Measurements from ENCODE around the gene CARD11. TPM values are rescaled to one million over a fixed set of nuclear protein-coding genes. Genes with fewer than 3 reads are reported as not detected.

Gene CARD11
- total RNA-seq, 5 donors from 2014 or later (not counting 1 experiment from before 2014, with no cell fraction given), result 105 to 142 (median 132) TPM

DNA sequence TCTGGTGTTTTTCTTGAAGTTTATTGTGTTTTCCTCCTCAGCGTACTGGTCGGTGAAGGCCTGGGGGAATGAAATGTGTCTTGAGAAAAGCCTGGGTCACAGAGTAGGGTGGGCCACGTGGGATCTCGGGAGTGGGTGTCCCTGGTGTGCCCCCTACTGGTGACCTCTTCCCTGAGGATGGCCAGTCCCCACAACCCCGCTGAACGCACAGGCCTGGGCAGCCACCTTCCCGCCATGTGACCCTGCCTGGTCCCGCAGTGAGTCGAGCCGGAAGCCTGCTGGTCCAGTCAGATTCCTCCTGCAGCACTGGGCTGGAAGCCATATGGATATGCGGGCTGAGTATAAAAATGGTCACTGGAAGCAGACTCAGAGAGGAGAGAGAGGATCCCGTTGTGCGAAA is 146.6 kb downstream of the CARD11 start:
- 97% methylated on average over 12 of the region's 13 CpGs for WGBS (ENCODE audit: insufficient coverage)
- no peaks in the 10 kb centered on the region for H3K9me3 ChIP-seq
- peaks cover 2 to 39% of the 10 kb centered on the region in 2 experiments for H3K4me1 ChIP-seq (ENCODE audit: control insufficient read depth in 1 of 2, extremely low read depth in 1 of 2, insufficient read depth in 2 of 2, low read length in 2 of 2)
- no peaks in the 10 kb centered on the region for H3K27me3 ChIP-seq (replicated peaks in 1 of 2; ENCODE audit: control insufficient read depth in 2 of 2, extremely low read depth in 1 of 2, insufficient read depth in 2 of 2, low read length in 1 of 2)
- no peak overlapping the region for H3K27ac ChIP-seq (ENCODE audit: low read length)
- H3K36me3 Mint-ChIP-seq, result peaks cover 4% of the 10 kb centered on the region
- ATAC-seq (replicated peaks in 1 of 4), result no peak
- peaks cover 23 to 35% (median 26%) of the 10 kb centered on the region in 3 donors for H3K4me1 Mint-ChIP-seq
- H3K4me3 Mint-ChIP-seq, result no peak overlapping the region
- H3K4me3 ChIP-seq (ENCODE audit: control insufficient read depth in 1 of 2, extremely low read depth in 1 of 2, low read length in 1 of 2), result no peak overlapping the region
- H3K9me3 Mint-ChIP-seq, result peaks cover 0 to 4% (median 0%) of the 10 kb centered on the region in 3 donors
- no peaks in the 10 kb centered on the region for H3K27me3 Mint-ChIP-seq
- H3K27ac Mint-ChIP-seq, result peak overlapping the region in 1 of 2 donors; percentile 11
- no peak for DNase-seq
- ChIA-PET POLR2A (no interaction called here), CTCF (no interaction called here)
- peaks cover 3 to 5% of the 10 kb centered on the region in 2 donors for H3K36me3 ChIP-seq (ENCODE audit: control insufficient read depth in 2 of 2, extremely low read depth in 1 of 2, insufficient read depth in 1 of 2, low read length in 1 of 2)

DNA sequence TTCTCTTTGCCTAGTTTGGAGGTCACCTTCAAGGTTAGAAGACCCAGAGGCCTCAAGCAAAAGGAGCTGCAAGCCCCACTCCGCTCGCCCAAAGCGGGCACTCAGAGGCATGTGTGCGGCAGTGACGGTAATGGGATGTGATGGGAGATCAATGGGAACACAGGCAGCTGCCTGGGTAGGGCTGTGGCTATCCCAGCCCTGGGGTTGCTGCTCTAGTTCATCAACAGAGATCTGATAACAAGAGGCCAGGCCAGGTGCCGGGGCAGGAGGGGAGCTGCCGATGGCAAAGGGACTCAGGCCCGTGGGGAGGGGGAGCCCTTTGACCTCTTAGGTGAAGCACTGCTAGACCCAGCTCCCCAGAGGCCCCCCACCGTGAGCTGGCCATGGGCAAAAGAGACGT is 147.5 kb downstream of the CARD11 start:
- WGBS (ENCODE audit: insufficient coverage), result 98% methylated on average over 7 of the region's 10 CpGs
- H3K27me3 Mint-ChIP-seq, result no peaks in the 10 kb centered on the region
- peaks cover under 1% of the 10 kb centered on the region for H3K36me3 Mint-ChIP-seq
- DNase-seq (no peak), ATAC-seq (replicated peaks in 1 of 4) (no peak)
- Histone ChIP-seq H3K9me3 (no peaks in the 10 kb centered on the region), H3K27ac (ENCODE audit: low read length) (no peak overlapping the region), H3K36me3 (ENCODE audit: control insufficient read depth in 2 of 2, extremely low read depth in 1 of 2, insufficient read depth in 1 of 2, low read length in 1 of 2) (no peaks in the 10 kb centered on the region), H3K4me3 (ENCODE audit: control insufficient read depth in 1 of 2, extremely low read depth in 1 of 2, low read length in 1 of 2) (no peak overlapping the region), H3K27me3 (replicated peaks in 1 of 2; ENCODE audit: control insufficient read depth in 2 of 2, extremely low read depth in 1 of 2, insufficient read depth in 2 of 2, low read length in 1 of 2) (no peaks in the 10 kb centered on the region), H3K4me1 (ENCODE audit: control insufficient read depth in 1 of 2, extremely low read depth in 1 of 2, insufficient read depth in 2 of 2, low read length in 2 of 2) (peaks cover 2 to 31% of the 10 kb centered on the region in 2 experiments)
- peak overlapping the region in 1 of 3 donors; percentile 64 for H3K4me3 Mint-ChIP-seq
- H3K4me1 Mint-ChIP-seq, result peaks cover 23 to 28% (median 26%) of the 10 kb centered on the region in 3 donors
- CTCF ChIA-PET, result no interaction called here
- POLR2A ChIA-PET, result no interaction called here
- peaks cover 0 to 4% (median 0%) of the 10 kb centered on the region in 3 donors for H3K9me3 Mint-ChIP-seq
- H3K27ac Mint-ChIP-seq, result no peak overlapping the region

DNA sequence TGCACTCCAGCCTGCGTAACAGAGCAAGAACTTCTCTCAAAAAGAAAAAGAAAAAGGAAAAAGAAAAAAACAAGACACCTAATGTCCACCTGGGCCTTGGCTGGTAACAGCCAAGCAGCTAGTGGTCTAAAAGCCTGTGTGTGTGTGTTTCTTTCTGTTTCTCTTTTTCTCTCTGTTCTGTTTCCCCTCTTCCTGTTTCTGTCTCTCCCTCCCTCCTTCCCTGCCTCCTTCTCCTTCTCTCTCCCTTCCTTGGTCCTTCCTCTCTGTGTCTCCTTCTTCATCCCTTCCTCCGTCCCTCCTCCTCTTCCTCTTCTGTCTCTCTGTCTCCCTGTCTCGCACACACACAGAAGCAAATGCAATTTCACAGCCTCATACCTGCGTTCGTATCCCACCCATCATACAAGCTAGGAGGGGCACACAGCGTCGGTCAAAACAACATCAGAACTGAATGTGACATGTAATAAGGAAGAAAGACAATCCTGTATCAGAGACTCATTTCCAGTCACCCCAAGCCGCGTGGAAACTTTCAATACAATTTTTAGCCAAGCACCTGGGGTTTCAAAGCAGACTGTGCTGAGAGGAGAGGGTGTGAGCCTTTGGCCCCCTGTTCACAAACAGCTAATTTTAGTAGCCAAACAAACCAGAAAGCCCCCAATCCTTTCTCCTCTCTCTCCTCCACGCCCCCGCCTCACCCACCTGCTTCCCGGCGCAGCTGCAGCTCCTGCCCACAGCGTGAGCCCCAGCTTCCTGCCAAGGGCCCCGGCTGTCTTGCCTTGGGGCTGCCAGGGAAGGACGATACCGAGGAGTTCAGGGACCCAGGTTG is 149.3 kb downstream of the CARD11 start:
- peak overlapping the region; percentile 68 to 90 (median 86) for H3K4me3 Mint-ChIP-seq
- peaks cover 23 to 28% (median 26%) of the 10 kb centered on the region in 3 donors for H3K4me1 Mint-ChIP-seq
- peaks cover 0 to 4% (median 0%) of the 10 kb centered on the region in 3 donors for H3K9me3 Mint-ChIP-seq
- H3K27ac Mint-ChIP-seq, result peak overlapping the region; percentile 64 to 67
- 2% methylated on average over 8 of the region's 17 CpGs for WGBS (ENCODE audit: insufficient coverage)
- CTCF ChIA-PET, result interaction anchor here in 1 of 2 donors (0.7 to 1.2 kb wide), 2 partner anchors 175 to 261 kb away, joined by 3 read pairs; no protein-coding TSS in a partner anchor
- Histone ChIP-seq H3K9me3 (no peaks in the 10 kb centered on the region), H3K27me3 (replicated peaks in 1 of 2; ENCODE audit: control insufficient read depth in 2 of 2, extremely low read depth in 1 of 2, insufficient read depth in 2 of 2, low read length in 1 of 2) (peaks cover 0 to 3% of the 10 kb centered on the region in 2 experiments), H3K4me3 (ENCODE audit: control insufficient read depth in 1 of 2, extremely low read depth in 1 of 2, low read length in 1 of 2) (peak overlapping the region; percentile 44 to 50), H3K36me3 (ENCODE audit: control insufficient read depth in 2 of 2, extremely low read depth in 1 of 2, insufficient read depth in 1 of 2, low read length in 1 of 2) (no peaks in the 10 kb centered on the region), H3K27ac (ENCODE audit: low read length) (no peak overlapping the region), H3K4me1 (ENCODE audit: control insufficient read depth in 1 of 2, extremely low read depth in 1 of 2, insufficient read depth in 2 of 2, low read length in 2 of 2) (peaks cover 2 to 31% of the 10 kb centered on the region in 2 experiments)
- ATAC-seq (replicated peaks in 1 of 4) (peak; percentile 81 to 82 (median 81)), DNase-seq (peak in 34 of 35 experiments; percentile 18 to 60 (median 41))
- no peaks in the 10 kb centered on the region for H3K36me3 Mint-ChIP-seq
- no peaks in the 10 kb centered on the region for H3K27me3 Mint-ChIP-seq
- POLR2A ChIA-PET, result no interaction called here

- H3K4me3 ChIP-seq (ENCODE audit: control insufficient read depth in 1 of 2, extremely low read depth in 1 of 2, low read length in 1 of 2), result no peak overlapping the region
- CTCF ChIA-PET, result interaction anchor here in 1 of 2 donors (0.7 to 1.2 kb wide), 2 partner anchors 176 to 262 kb away, joined by 3 read pairs; no protein-coding TSS in a partner anchor
- no peak for DNase-seq
Observed at GRCh38 chr7:2893411-2893861, 150.2 kb downstream of the CARD11 start.

DNA sequence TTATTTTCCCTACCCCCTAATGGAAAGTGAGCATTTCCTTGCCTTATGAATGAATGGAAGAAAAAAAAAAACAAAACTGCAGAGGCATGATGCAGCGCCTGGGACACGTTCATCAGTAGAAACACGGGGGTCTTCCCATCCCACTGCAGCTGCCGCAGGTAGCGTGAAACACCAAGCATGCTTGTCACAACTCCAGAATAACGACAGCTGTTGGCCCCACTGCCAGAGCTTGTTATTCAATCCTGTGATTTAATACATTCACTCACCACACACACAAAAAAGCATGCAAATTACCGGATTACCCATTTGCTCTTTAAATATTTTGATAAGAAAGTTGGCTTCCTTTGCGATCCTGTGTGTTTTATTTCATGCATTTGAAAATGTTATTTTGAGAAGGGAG is 151.1 kb downstream of the CARD11 start:
- H3K9me3 Mint-ChIP-seq, result no peaks in the 10 kb centered on the region
- H3K27ac Mint-ChIP-seq, result no peak overlapping the region
- H3K27me3 Mint-ChIP-seq, result no peaks in the 10 kb centered on the region
- DNase-seq (no peak), ATAC-seq (replicated peaks in 1 of 4) (no peak)
- Histone ChIP-seq H3K4me1 (ENCODE audit: control insufficient read depth in 1 of 2, extremely low read depth in 1 of 2, insufficient read depth in 2 of 2, low read length in 2 of 2) (peaks cover 2 to 31% of the 10 kb centered on the region in 2 experiments), H3K4me3 (ENCODE audit: control insufficient read depth in 1 of 2, extremely low read depth in 1 of 2, low read length in 1 of 2) (no peak overlapping the region), H3K36me3 (ENCODE audit: control insufficient read depth in 2 of 2, extremely low read depth in 1 of 2, insufficient read depth in 1 of 2, low read length in 1 of 2) (no peaks in the 10 kb centered on the region), H3K27me3 (replicated peaks in 1 of 2; ENCODE audit: control insufficient read depth in 2 of 2, extremely low read depth in 1 of 2, insufficient read depth in 2 of 2, low read length in 1 of 2) (peaks cover 0 to 3% of the 10 kb centered on the region in 2 experiments), H3K27ac (ENCODE audit: low read length) (no peak overlapping the region), H3K9me3 (no peaks in the 10 kb centered on the region)
- no peak overlapping the region for H3K4me3 Mint-ChIP-seq
- CTCF ChIA-PET, result interaction anchor here in 1 of 2 donors (0.6 kb wide), 1 partner anchor 140 kb away, joined by 3 read pairs; no protein-coding TSS in a partner anchor
- no peaks in the 10 kb centered on the region for H3K36me3 Mint-ChIP-seq
- peaks cover 23 to 28% (median 26%) of the 10 kb centered on the region in 3 donors for H3K4me1 Mint-ChIP-seq
- POLR2A ChIA-PET, result no interaction called here
- WGBS (ENCODE audit: insufficient coverage), result 78% methylated on average over 5 of the region's 8 CpGs

More at GRCh38 chr7:2893411-2893861, 150.2 kb downstream of the CARD11 start:
- H3K27ac Mint-ChIP-seq, result no peak overlapping the region
- Histone ChIP-seq H3K4me1 (ENCODE audit: control insufficient read depth in 1 of 2, extremely low read depth in 1 of 2, insufficient read depth in 2 of 2, low read length in 2 of 2) (peaks cover 2 to 31% of the 10 kb centered on the region in 2 experiments), H3K36me3 (ENCODE audit: control insufficient read depth in 2 of 2, extremely low read depth in 1 of 2, insufficient read depth in 1 of 2, low read length in 1 of 2) (no peaks in the 10 kb centered on the region), H3K27ac (ENCODE audit: low read length) (no peak overlapping the region), H3K27me3 (replicated peaks in 1 of 2; ENCODE audit: control insufficient read depth in 2 of 2, extremely low read depth in 1 of 2, insufficient read depth in 2 of 2, low read length in 1 of 2) (peaks cover 0 to 3% of the 10 kb centered on the region in 2 experiments), H3K9me3 (no peaks in the 10 kb centered on the region)
- peak overlapping the region; percentile 49 to 90 (median 68) for H3K4me3 Mint-ChIP-seq
- WGBS (ENCODE audit: insufficient coverage), result 55% methylated on average over 7 of the region's 9 CpGs
- POLR2A ChIA-PET, result no interaction called here
- peaks cover 23 to 28% (median 26%) of the 10 kb centered on the region in 3 donors for H3K4me1 Mint-ChIP-seq
- ATAC-seq (replicated peaks in 1 of 4), result peak in 1 of 4 experiments; percentile 40
- no peaks in the 10 kb centered on the region for H3K27me3 Mint-ChIP-seq
- H3K9me3 Mint-ChIP-seq, result peaks cover 0 to under 1% (median 0%) of the 10 kb centered on the region in 3 donors
- no peaks in the 10 kb centered on the region for H3K36me3 Mint-ChIP-seq

DNA sequence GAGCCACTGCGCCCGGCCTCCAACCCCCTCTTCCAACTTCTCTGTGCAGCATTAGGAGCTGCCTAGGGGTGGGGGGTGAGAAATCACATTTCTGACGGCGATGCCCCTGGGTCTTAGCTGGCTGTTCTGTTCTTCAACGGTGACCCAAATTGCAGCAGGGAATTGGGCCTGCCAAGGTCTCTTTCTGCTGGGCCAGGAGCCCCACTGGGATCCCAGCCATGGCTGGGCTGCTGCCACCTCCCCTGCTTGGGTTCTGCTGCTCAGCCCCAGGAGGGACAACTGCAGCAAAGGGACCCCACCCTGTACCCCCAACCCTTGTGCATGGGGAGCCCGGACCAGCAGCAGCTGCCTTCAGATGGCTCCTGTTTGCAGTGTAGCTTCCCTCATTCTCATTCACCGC is 155.9 kb downstream of the CARD11 start:
- Mint-ChIP-seq H3K4me1 (peaks cover 4 to 10% (median 6%) of the 10 kb centered on the region in 3 donors), H3K27ac (no peak overlapping the region), H3K9me3 (no peaks in the 10 kb centered on the region), H3K27me3 (no peaks in the 10 kb centered on the region), H3K4me3 (no peak overlapping the region), H3K36me3 (no peaks in the 10 kb centered on the region)
- Histone ChIP-seq H3K4me1 (ENCODE audit: control insufficient read depth in 1 of 2, extremely low read depth in 1 of 2, insufficient read depth in 2 of 2, low read length in 2 of 2) (peaks cover 0 to 6% of the 10 kb centered on the region in 2 experiments), H3K9me3 (no peaks in the 10 kb centered on the region), H3K4me3 (ENCODE audit: control insufficient read depth in 1 of 2, extremely low read depth in 1 of 2, low read length in 1 of 2) (no peak overlapping the region), H3K36me3 (ENCODE audit: control insufficient read depth in 2 of 2, extremely low read depth in 1 of 2, insufficient read depth in 1 of 2, low read length in 1 of 2) (no peaks in the 10 kb centered on the region), H3K27ac (ENCODE audit: low read length) (no peak overlapping the region), H3K27me3 (replicated peaks in 1 of 2; ENCODE audit: control insufficient read depth in 2 of 2, extremely low read depth in 1 of 2, insufficient read depth in 2 of 2, low read length in 1 of 2) (peaks cover 0 to 3% of the 10 kb centered on the region in 2 experiments)
- ChIA-PET CTCF (interaction anchor here (0.6 to 0.7 kb wide), 2 partner anchors 173 to 204 kb away, joined by 3 to 7 read pairs; no protein-coding TSS in a partner anchor), POLR2A (interaction anchor here in 1 of 2 donors (0.5 kb wide), 1 partner anchor 41 kb away, joined by 7 read pairs; no protein-coding TSS in a partner anchor)
- ATAC-seq (replicated peaks in 1 of 4), result no peak
- WGBS (ENCODE audit: insufficient coverage), result 71% methylated on average over 4 of the region's 7 CpGs
- no peak for DNase-seq

Measured in T-cell (primary cell).